Natural killer cell treated with Interleukin-12 subunit alpha and Interleukin-12 subunit beta and Interleukin-15 and Interleukin-18, amount 100 ng/mL, for 72 hours (primary cell): ENCODE measurements around the gene NAT8L. TPM values are rescaled to one million over a fixed set of nuclear protein-coding genes. Genes with fewer than 3 reads are reported as not detected.

Experiments used
- total RNA-seq, 2 donors: library from RNA; stranded (reverse); gene quantifications; one replicate each; pipeline ENCODE4 v1.2.3, GENCODE V29; 2022

NAT8L gene
- total RNA-seq, 2 donors from 2014 or later: 0.05 to 0.08 TPM

Other genes with a start within 250 kb of the NAT8L start
- 100 to 1,000 TPM in 1 of 2 donors, 10 to 100 TPM in 1; 64.5 to 129 TPM for gene LETM1, start 203.2 kb upstream of the NAT8L start, total RNA-seq
- 100 to 1,000 TPM; 127 to 375 TPM for gene NSD2, start 187.9 kb upstream of the NAT8L start, total RNA-seq
- 10 to 100 TPM; 29.6 to 59.3 TPM for gene NELFA, start 50.4 kb upstream of the NAT8L start, total RNA-seq
- 10 to 100 TPM; 17.6 to 30.0 TPM for gene HAUS3, start 182.8 kb downstream of the NAT8L start, total RNA-seq
- 1 to 10 TPM; 3.8 to 6.1 TPM for gene POLN, start 182.8 kb downstream of the NAT8L start, total RNA-seq
- gene MXD4, start 202.8 kb downstream of the NAT8L start, total RNA-seq: 10 to 100 TPM; 13.9 to 14.5 TPM